ENCODE data around the gene ELMOD3.
"Not testable (repeated sequence)": the region's sequence is repeated elsewhere in the genome, so short reads cannot be mapped to it uniquely, and the experiment has no call there.

ELMOD3 gene
- 21.0 to 35.2 (median 22.8) reads per million in 3 donors for total RNA-seq

DNA sequence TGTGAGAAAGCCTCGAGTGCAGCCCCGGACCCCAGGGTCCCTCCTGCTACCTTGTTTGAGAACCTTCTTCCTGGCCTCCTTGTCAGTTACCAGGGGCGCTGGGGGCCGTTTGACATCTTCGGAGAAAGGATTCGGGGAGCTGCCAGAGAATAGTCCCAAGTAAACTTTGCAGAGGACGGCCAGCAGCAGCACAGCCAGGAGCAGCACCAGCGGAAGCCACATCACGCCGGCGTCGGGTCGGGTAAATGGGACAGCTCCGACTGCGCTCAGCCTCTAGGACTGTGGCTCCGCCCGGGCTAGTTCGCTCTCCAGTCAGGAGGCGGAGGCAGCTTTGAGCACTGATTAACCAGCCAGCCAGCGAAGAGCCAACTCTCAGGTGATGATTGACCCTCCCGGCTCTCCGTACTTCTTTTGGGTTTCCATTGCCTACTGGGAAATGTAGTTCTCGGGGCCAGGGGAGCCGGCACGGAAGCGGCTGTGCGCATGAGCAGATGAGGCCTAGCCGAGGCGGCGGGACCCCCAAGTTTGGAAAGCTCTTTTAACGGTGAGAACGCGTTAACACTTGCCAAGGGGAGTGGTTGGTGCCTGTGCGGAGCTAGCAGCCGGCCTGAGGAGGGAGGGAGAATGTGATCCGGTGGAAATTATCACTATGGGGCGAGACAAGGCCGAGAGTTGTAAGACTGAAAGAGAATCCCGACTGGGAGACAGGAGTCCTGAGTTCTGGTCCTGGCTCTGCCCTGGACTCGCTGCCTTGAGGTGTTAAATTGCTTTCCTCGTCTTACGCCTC lies at the start of gene ELMOD3, which contains the start of gene RETSAT:
TSS of gene ELMOD3 (plus strand) at position 484 of the 787 bp plus-strand sequence. CDS start 2,430 bp downstream, outside the sequence.
TSS of gene RETSAT (minus strand) at position 243 of the 787 bp plus-strand sequence. CDS start at position 222, 21 bp downstream.
- Histone ChIP-seq H3K4me3 (ENCODE audit: insufficient read depth, low read depth, low read length, poor library complexity, severe bottlenecking) (peak within 1 kb of the TSS; percentile 83), H3K4me1 (ENCODE audit: control insufficient read depth, insufficient read depth, low read length, poor library complexity, severe bottlenecking) (peaks cover 23% of the 10 kb centered on the region), H3K27ac (ENCODE audit: insufficient read depth, low read length, poor library complexity, severe bottlenecking) (peak within 1 kb of the TSS; percentile 87), H3K9me3 (ENCODE audit: control insufficient read depth, low read length) (no peaks in the 10 kb centered on the region), H3K36me3 (ENCODE audit: control insufficient read depth, insufficient read depth, low read length) (peaks cover 18% of the 10 kb centered on the region), H3K27me3 (replicated peaks; ENCODE audit: control insufficient read depth, insufficient read depth, low read length, poor library complexity, severe bottlenecking) (no peaks in the 10 kb centered on the region)
- peak; percentile 93 to 98 (median 95) for DNase-seq

DNA sequence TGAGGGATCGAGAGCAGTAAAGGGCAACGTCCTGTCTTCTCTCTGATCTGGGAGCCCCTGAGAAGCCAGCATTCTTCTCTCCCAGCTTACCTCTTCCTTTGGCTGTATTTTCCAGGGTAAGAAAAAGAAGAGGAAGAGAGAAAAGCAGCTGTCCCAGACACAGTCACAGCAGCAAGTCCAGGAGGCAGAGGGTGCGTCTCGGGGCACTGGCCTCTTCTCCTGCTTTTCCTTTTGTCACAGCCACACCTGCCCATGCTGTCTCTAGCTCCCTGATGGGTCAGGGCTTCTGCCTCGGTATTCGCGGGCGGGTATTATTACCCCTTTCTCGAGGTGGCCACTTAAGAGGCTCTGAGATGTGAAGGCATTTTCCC lies 47.1 kb upstream of the ELMOD3 start:
- Histone ChIP-seq H3K27me3 (replicated peaks; ENCODE audit: control insufficient read depth, insufficient read depth, low read length, poor library complexity, severe bottlenecking) (no peaks in the 10 kb centered on the region), H3K27ac (ENCODE audit: insufficient read depth, low read length, poor library complexity, severe bottlenecking) (peak overlapping the region; percentile 25), H3K4me3 (ENCODE audit: insufficient read depth, low read depth, low read length, poor library complexity, severe bottlenecking) (no peak overlapping the region), H3K36me3 (ENCODE audit: control insufficient read depth, insufficient read depth, low read length) (no peaks in the 10 kb centered on the region), H3K4me1 (ENCODE audit: control insufficient read depth, insufficient read depth, low read length, poor library complexity, severe bottlenecking) (peaks cover 21% of the 10 kb centered on the region), H3K9me3 (ENCODE audit: control insufficient read depth, low read length) (no peaks in the 10 kb centered on the region)
- DNase-seq, result no peak

DNA sequence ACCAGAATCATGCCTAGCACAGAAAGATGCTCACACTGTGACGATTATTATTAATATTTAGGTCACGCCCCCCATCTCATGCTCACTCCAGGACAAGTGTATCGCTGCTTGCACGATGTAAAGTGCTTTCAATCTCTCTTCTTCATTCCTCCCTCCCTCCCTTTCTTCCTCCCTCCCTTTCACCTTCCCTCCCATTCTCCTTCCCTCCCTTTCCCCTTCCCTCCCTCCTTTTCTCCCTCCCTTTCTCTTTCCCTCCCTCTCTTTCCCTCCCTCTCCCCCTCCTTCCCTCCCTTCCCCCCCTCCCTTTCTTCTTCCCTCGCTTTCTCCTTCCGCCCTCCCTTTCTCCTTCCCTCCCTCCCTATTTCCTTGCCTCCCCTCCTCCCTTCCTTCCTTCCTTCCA lies 46.4 kb upstream of the ELMOD3 start:
- H3K4me3 ChIP-seq (ENCODE audit: insufficient read depth, low read depth, low read length, poor library complexity, severe bottlenecking), result no peak overlapping the region
- no peaks in the 10 kb centered on the region for H3K36me3 ChIP-seq (ENCODE audit: control insufficient read depth, insufficient read depth, low read length)
- no peaks in the 10 kb centered on the region for H3K9me3 ChIP-seq (ENCODE audit: control insufficient read depth, low read length)
- DNase-seq, result no peak
- H3K4me1 ChIP-seq (ENCODE audit: control insufficient read depth, insufficient read depth, low read length, poor library complexity, severe bottlenecking), result peaks cover 21% of the 10 kb centered on the region
- no peak overlapping the region for H3K27ac ChIP-seq (ENCODE audit: insufficient read depth, low read length, poor library complexity, severe bottlenecking)
- H3K27me3 ChIP-seq (replicated peaks; ENCODE audit: control insufficient read depth, insufficient read depth, low read length, poor library complexity, severe bottlenecking), result no peaks in the 10 kb centered on the region

DNA sequence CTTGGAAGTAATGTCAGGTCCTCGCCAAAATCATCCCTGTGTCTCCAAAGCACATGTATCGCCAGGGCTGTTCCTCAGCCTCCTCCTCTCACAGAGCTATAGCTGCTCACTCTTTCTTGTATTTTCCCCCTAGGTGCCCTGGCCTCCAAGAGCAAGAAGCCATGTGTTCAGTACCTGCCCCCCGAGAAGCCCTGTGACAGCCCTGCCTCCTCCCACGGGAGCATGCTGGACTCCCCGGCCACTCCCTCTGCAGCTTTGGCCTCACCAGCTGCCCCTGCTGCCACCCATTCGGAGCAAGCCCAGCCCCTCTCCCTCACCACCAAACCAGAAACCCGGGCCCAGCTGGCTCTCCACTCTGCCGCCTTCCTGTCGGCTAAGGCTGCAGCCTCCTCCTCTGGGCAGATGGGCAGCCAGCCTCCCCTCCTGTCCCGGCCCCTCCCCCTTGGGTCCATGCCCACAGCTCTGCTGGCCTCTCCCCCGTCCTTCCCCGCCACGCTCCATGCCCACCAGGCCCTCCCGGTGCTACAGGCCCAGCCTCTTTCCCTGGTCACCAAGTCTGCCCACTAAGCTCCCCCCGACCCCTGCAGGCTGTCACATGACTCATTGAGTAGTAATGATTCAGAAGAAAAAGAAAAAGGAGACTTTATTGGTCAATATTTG lies 45.5 kb upstream of the ELMOD3 start:
- no peaks in the 10 kb centered on the region for H3K36me3 ChIP-seq (ENCODE audit: control insufficient read depth, insufficient read depth, low read length)
- peak overlapping the region; percentile 58 for H3K27ac ChIP-seq (ENCODE audit: insufficient read depth, low read length, poor library complexity, severe bottlenecking)
- H3K4me3 ChIP-seq (ENCODE audit: insufficient read depth, low read depth, low read length, poor library complexity, severe bottlenecking), result peak overlapping the region; percentile 50

DNA sequence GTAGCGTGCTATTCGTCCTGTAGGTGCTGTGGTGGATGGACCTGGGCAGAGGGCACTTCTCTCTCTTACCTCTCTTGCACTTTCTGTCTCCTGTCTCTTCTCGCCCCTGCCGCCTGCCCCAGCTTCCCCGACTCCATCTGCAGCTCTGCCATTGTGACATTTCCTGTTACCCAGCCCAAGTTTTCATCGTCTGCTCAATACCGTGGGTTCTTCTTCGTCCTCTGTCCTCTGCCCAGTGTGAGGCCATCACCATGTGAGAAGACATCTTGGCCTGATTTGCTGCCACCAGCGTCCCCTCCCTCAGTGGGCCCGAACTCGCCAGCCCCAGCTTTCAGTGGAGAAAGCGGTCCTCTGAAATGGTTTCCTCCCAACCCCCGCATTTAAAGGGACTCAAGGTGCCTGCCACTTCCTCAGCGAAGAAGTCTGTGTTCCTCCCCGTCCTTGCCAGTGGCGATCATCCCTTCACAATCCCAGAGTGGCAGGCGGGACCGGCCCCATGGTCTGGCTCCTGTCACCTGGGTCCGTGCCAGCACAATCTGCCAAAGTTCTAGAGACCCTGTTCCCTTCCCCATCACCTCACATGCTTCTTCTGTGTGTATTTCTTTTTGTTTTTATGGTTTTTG lies 44.8 kb upstream of the ELMOD3 start:
- Histone ChIP-seq H3K27me3 (replicated peaks; ENCODE audit: control insufficient read depth, insufficient read depth, low read length, poor library complexity, severe bottlenecking) (no peaks in the 10 kb centered on the region), H3K9me3 (ENCODE audit: control insufficient read depth, low read length) (no peaks in the 10 kb centered on the region), H3K36me3 (ENCODE audit: control insufficient read depth, insufficient read depth, low read length) (peaks cover 7% of the 10 kb centered on the region), H3K27ac (ENCODE audit: insufficient read depth, low read length, poor library complexity, severe bottlenecking) (peak overlapping the region; percentile 58), H3K4me1 (ENCODE audit: control insufficient read depth, insufficient read depth, low read length, poor library complexity, severe bottlenecking) (peaks cover 21% of the 10 kb centered on the region), H3K4me3 (ENCODE audit: insufficient read depth, low read depth, low read length, poor library complexity, severe bottlenecking) (peak overlapping the region; percentile 50)
- no peak for DNase-seq

More for the DNA sequence above, 45.5 kb upstream of the ELMOD3 start:
- no peak for DNase-seq
- peaks cover 21% of the 10 kb centered on the region for H3K4me1 ChIP-seq (ENCODE audit: control insufficient read depth, insufficient read depth, low read length, poor library complexity, severe bottlenecking)
- no peaks in the 10 kb centered on the region for H3K9me3 ChIP-seq (ENCODE audit: control insufficient read depth, low read length)
- no peaks in the 10 kb centered on the region for H3K27me3 ChIP-seq (replicated peaks; ENCODE audit: control insufficient read depth, insufficient read depth, low read length, poor library complexity, severe bottlenecking)

DNA sequence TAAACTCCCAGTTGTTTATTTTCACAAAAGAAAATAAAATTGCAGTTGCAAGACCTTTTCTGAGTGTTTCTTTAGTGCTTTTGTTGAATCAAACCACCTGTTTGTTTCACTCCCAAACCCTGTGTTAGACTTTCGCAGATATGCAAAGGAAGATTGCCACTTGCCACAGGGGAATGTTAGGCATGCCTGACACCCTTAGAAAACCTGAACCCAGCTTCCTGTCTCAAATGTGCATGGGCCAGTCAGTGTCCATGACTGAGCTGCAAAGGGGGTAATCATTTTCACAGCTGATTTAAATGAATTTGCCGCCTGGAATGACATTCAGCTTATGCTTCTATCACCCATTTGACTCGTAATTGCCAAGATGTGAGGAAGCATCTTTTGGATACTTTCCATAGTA lies 44.2 kb upstream of the ELMOD3 start:
- Histone ChIP-seq H3K36me3 (ENCODE audit: control insufficient read depth, insufficient read depth, low read length) (peaks cover 8% of the 10 kb centered on the region), H3K4me3 (ENCODE audit: insufficient read depth, low read depth, low read length, poor library complexity, severe bottlenecking) (no peak overlapping the region), H3K9me3 (ENCODE audit: control insufficient read depth, low read length) (no peaks in the 10 kb centered on the region), H3K27ac (ENCODE audit: insufficient read depth, low read length, poor library complexity, severe bottlenecking) (peak overlapping the region; percentile 58), H3K27me3 (replicated peaks; ENCODE audit: control insufficient read depth, insufficient read depth, low read length, poor library complexity, severe bottlenecking) (no peaks in the 10 kb centered on the region), H3K4me1 (ENCODE audit: control insufficient read depth, insufficient read depth, low read length, poor library complexity, severe bottlenecking) (peaks cover 21% of the 10 kb centered on the region)
- DNase-seq, result no peak

DNA sequence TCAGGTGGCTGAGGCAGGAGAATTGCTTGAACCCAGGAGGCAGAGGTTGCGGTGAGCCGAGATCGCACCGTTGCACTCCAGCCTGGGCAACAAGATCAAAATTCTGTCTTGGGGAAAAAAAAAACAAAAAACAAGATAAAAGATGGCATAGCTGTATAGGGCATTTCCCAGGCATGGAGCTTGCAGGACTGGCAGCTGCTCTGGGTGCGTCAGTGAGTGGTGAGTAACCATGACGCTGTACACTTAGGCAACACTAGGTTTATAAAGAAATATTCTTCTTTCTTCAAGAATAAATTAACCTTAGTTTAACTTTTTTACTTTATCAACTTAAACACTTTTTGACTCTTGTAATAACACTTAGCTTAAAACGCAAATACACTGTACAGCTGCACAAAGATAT lies 42.2 kb upstream of the ELMOD3 start:
- DNase-seq, result no peak
- H3K27ac ChIP-seq (ENCODE audit: insufficient read depth, low read length, poor library complexity, severe bottlenecking), result no peak overlapping the region
- H3K36me3 ChIP-seq (ENCODE audit: control insufficient read depth, insufficient read depth, low read length), result peaks cover 18% of the 10 kb centered on the region
- H3K9me3 ChIP-seq (ENCODE audit: control insufficient read depth, low read length), result no peaks in the 10 kb centered on the region
- H3K27me3 ChIP-seq (replicated peaks; ENCODE audit: control insufficient read depth, insufficient read depth, low read length, poor library complexity, severe bottlenecking), result no peaks in the 10 kb centered on the region
- no peak overlapping the region for H3K4me3 ChIP-seq (ENCODE audit: insufficient read depth, low read depth, low read length, poor library complexity, severe bottlenecking)
- peaks cover 21% of the 10 kb centered on the region for H3K4me1 ChIP-seq (ENCODE audit: control insufficient read depth, insufficient read depth, low read length, poor library complexity, severe bottlenecking)

DNA sequence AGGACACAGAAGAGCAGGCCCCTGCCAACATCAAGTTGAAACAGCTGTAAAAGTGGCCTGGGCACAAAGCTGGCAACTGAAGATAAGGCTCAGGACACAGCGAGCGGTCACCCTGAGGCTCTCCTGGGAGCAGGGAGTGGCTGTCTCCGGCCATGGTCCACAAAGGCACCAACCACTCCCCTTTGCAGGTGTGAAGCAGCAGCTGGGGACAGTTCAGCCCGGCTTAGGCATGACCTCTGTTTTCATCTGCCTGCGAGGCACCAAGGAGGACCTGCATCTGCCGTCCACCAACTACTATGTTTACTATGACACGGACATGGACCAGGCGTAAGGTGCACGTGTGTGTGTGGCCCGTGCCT lies 39.7 kb upstream of the ELMOD3 start:
- Histone ChIP-seq H3K27ac (ENCODE audit: insufficient read depth, low read length, poor library complexity, severe bottlenecking) (no peak overlapping the region), H3K4me1 (ENCODE audit: control insufficient read depth, insufficient read depth, low read length, poor library complexity, severe bottlenecking) (peaks cover 22% of the 10 kb centered on the region), H3K4me3 (ENCODE audit: insufficient read depth, low read depth, low read length, poor library complexity, severe bottlenecking) (no peak overlapping the region), H3K36me3 (ENCODE audit: control insufficient read depth, insufficient read depth, low read length) (peaks cover 33% of the 10 kb centered on the region), H3K9me3 (ENCODE audit: control insufficient read depth, low read length) (no peaks in the 10 kb centered on the region), H3K27me3 (replicated peaks; ENCODE audit: control insufficient read depth, insufficient read depth, low read length, poor library complexity, severe bottlenecking) (no peaks in the 10 kb centered on the region)
- no peak for DNase-seq

DNA sequence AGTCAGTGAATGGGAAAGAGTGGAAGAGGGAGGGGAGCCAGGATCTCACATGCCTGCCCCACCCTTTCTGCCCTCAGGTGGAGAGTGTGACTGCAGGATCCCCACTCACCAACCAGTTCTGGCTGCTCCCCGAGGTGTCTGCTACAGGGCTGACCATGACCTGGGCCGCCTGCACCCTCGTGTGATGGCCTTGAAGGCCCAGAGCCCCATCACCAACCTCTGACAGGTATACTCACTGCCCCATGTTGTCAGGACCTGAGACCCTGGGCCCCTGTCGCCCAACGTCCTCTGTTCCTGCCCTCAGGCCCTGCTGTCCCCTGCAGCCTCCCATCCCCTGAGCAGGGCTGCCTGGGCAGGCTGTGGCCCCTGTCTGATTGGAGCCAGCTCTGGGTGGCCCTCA lies 38.6 kb upstream of the ELMOD3 start:
- H3K4me3 ChIP-seq (ENCODE audit: insufficient read depth, low read depth, low read length, poor library complexity, severe bottlenecking); H3K27ac ChIP-seq (ENCODE audit: insufficient read depth, low read length, poor library complexity, severe bottlenecking); DNase-seq; H3K9me3 ChIP-seq (ENCODE audit: control insufficient read depth, low read length); H3K27me3 ChIP-seq (replicated peaks; ENCODE audit: control insufficient read depth, insufficient read depth, low read length, poor library complexity, severe bottlenecking): not testable (repeated sequence)
- Histone ChIP-seq H3K4me1 (ENCODE audit: control insufficient read depth, insufficient read depth, low read length, poor library complexity, severe bottlenecking) (peaks cover 27% of the 10 kb centered on the region), H3K36me3 (ENCODE audit: control insufficient read depth, insufficient read depth, low read length) (peaks cover 44% of the 10 kb centered on the region)

All from effector memory CD4-positive, alpha-beta T cell (primary cell).